Activated naive CD4-positive, alpha-beta T cell treated with anti-CD3 and anti-CD28 coated beads, Interleukin-2, amount 50 U/mL, for 16 hours (primary cell): ENCODE results near the gene MASP1.
A peak's percentile ranks its signal among the peaks of the same experiment; 100 is the strongest.

Experiments
- DNase-seq: peaks from one replicate; pipeline ENCODE4 v3.0.0-alpha.2; 2020

The MASP1 gene

GRCh38 chr3:187291512-187292132 is at the start of gene MASP1:
MASP1 (minus strand) TSS chr3:187291737; CDS start chr3:187291632, 105 bp downstream.
- no peak for DNase-seq

DNA sequence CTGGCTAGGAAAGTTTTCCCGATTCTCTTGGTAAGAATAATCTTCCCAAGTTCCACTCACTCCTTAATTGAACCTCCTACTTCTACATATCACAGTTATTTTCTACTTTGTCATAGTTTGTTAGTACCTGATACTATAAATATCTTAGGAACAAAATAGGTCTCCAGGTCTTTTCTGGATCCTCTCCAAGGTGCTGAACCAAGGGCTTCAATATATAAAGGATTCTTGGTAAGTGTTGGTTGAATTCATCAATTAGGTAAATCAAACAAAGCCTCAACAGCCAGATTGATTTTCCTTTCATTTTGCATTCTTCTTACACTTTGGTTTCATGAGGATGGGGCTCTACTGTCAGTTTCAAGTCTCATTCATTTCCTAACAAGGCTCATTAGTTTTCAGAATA is 49.0 kb upstream of the MASP1 start:
- no peak for DNase-seq

DNA sequence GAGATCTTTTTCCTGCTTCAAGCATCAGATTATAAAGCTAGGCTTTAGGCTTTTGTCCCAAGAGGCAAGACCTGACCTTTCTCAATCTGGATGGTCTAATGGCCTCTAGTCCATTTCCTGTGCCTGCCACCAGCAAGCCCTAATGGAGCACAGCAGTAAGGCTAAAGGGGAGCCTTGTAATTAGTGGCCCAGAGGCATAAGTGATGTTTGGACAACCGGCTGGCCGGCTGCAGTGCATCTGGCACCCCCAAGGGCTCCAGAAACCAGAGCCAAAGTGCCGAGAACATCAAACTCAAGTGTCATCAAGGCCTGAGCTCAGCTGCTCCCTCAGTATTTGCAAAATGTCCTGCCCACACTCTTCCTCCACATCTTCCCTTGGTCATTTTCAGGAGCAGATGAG is 44.8 kb upstream of the MASP1 start:
- no peak for DNase-seq

GRCh38 chr3:187334904-187335303 is 43.4 kb upstream of the MASP1 start:
- DNase-seq = no peak

DNA sequence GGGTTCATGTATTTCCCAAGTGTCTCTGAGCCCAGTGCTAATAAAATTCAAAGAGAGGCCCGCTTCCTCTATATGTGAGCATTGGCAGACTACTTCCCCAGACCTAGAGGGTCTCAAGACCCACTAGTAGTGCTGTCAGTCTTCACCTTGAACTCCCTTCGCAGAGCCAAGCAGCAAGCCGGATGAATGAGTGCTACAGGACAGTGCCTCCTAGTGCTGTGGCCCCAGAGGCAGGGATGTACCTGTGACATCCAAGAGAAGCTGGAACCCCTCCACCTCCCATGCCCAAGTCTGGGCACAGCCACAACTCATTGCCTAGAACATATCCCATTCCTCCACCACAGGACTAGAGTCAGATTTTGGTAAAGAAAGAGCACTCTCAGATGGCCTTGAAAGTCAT is 37.2 kb upstream of the MASP1 start:
- DNase-seq = no peak

DNA sequence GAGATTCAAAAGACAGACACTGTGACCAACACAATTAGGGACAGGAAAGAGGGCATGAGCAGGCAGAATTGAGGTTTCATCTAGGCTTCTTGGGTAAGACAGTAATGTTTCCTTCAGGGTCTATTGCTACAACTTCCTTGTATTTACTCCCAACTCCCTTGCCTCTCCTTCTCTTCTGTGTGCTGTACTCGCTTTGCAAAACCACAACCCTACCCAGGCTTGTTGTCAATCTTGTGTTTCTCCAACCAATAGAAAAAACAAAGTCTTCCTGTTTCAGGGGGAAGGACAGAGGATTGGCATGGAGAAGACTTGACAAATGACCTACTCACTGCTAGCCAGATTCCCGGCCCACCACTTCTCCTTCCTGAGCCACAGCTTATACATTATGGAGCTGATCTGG is 36.3 kb upstream of the MASP1 start:
- no peak for DNase-seq

DNA sequence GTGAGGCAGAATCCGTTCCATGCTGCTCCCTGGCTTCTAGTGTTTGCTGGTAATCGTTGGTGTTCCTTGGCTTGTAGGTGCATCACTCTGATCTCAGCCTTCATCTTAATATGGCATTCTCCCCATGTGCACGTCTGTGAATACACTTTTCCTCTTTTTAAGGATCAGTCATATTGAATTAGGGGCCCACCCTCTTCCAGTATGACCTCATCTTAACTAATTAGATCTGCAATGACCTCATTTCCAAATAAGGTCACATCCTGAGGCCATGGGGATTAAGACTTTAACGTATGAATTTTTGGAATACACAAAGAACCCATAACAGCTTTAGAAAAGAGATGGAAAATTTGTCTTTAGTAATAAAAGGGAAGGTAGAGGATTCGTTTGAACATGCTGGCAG is 34.1 kb upstream of the MASP1 start:
- no peak for DNase-seq

GRCh38 chr3:187323091-187323490 is 31.6 kb upstream of the MASP1 start:
- DNase-seq = no peak

DNA sequence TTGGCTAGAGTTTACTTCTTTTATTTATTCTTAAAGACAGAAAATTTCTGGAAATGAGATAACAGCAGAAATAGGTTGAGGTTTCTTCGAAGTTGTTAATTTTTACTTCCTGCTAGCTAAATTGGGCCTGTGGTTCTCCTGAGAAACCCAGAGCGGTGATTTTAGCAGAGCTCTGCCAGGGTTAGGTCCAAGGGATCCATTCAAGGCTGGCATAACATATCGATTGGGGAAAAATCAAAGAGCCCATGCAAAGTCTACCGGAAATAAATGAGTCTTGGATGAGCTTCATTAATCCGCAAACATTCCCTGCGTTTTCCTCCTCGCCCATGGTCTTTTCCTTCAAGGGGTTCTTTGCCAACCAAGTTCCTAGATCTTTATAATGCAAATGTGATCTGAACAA is 30.8 kb upstream of the MASP1 start:
- DNase-seq = no peak

DNA sequence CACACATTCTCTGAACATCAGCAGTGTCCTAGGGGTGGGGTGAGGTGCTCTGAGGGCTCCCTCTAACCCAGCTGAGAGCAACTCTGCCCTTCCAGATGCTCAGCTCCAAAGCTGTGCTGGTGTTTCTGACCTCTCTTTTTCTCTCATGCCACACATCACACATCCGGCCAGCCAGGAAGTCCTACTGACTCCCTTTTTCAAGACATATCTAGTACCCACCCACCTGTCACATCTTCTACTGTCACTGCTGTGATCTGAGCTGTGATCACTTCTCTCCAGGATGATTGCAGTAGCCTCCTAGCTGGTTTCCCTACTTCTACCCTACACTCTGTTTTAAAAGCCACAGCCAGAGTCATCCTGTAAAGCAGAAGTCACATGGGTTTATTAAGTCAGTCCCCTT is 30.2 kb upstream of the MASP1 start:
- DNase-seq = no peak

- peak; percentile 55 for DNase-seq
Observed at GRCh38 chr3:187319699-187320302, 28.3 kb upstream of the MASP1 start.

DNA sequence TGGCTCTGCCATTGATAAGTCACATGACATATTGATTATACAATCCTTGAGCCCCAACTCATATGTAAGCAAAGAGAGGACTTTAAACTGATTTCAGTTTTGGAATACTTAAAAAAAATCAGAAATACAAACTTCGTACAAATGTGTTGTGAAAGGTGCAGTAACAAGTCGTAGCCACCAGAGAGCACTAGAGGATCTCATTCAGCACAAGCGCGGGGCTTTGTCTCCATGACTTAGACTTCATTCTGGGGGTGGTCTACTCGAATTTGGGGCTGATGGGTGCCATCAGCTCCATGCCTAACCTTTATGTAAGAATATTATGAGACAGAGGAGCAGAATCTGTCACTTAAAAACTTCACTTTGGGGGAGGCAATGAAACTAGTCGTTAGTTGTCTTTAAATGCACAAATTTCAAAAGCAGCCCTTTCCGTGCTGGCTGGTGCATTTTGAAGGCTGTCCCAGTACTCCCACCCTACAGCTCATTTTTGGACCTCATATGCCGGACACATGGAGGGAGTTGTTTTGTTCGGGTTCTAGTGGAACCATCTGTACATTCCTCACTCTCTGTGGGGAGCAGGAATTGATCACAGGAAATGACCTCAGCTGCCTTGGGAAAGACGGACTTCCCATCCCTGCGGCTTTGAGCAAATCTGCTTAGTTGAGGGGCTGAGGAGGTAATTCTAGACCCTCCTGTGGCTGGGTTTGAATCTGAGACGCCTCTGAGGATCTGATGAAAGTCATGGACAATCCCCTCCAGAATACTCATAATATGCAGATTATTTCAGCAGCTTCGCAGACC is 27.5 kb upstream of the MASP1 start:
- peak; percentile 41 for DNase-seq

DNA sequence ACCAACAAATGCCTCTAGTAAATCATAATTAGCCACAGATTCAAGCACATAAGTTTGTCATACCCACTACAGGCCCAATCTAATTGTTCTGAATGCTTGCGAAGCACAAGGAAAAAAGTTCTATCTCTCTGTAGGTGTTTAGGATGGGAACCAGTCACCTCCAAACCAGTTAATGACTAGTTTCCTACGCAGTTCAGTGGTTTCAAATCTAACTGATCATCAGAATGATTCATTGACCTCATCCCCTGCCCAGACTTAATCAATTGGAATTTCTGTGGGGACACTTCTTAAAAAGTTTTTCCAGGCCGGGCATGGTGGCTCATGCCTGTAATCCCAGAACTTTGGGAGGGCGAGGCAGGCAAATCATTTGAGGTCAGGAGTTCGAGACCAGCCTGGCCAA is 24.3 kb upstream of the MASP1 start:
- DNase-seq = no peak

DNA sequence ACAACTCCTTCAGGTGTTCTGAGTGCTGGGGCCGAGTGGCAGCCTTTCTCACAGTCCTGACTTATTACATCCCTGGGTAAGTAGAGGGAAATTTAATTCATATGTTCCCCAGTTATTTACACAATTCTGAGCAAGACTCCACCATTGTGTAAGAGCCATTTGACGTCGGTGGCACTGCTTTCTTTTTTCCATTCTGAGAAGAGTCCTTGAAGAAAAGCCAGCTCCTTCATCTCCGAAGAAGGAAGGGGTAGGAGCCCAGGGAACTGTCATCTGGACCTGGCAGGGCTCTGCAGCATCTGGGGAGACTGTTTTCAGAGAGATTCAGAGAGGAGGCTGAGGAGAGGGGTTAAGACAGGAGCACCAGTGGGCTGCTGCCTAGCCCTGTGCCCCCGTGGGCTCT is 22.6 kb upstream of the MASP1 start:
- no peak for DNase-seq

- DNase-seq = no peak
Observed at GRCh38 chr3:187310954-187311470, 19.5 kb upstream of the MASP1 start.

GRCh38 chr3:187310226-187310625 is 18.7 kb upstream of the MASP1 start:
- no peak for DNase-seq

- DNase-seq = no peak
Observed at GRCh38 chr3:187305881-187306280, 14.3 kb upstream of the MASP1 start.

GRCh38 chr3:187299611-187300010 is 8.1 kb upstream of the MASP1 start:
- DNase-seq = no peak

- DNase-seq = no peak
Observed at GRCh38 chr3:187296911-187297310, 5.4 kb upstream of the MASP1 start.

DNA sequence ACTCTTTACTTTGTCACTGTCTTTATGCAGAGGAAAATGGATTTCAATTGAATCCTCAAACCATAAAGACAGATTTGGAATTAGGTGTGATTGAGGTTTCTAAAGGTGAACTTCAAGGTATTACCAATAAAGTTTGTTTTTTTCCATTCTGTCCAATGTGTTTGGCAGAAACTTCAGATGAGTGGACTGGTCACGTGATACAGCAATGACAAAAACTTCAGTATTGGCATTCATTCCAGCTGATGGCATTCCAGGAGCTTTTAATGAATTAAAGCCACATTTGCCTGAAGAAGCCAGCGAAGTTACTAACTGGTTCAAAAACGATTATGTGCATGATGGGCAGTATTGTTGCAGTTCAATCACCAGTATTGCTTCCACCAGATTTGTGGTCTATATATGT is 4.5 kb upstream of the MASP1 start:
- no peak for DNase-seq

DNA sequence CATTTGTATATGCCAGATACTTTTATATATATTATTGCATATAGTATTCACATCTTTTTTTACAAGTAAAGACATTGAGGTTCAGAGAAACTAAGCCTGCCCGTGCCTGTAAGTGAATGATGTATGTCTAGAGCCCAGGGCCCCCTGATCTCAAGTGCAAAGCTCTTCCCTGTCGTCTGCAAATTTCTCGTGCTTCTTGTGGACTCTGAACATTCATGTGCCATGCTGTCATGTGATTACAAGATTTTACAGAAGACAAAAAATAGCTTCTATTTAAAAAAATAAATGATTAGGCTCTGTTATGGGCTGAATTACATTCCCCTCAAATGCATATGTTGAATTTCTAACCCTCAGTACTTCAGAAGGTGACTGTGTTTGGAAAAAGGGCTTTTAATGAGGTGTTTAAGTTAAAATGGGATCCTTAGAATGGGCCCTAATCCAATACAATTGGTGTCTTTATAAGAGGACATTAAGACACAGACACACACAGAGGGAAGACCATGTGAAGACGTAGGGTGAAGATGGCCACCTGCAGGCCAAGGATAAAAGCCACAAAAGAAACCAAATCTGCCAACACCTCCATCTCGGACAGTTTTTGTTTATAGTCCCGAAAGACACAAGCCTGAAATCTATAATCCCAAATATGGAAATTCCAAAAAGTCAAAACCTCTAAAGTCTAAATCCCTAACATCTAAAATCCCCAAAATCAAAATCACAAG is 3.9 kb upstream of the MASP1 start:
- DNase-seq = no peak

DNA sequence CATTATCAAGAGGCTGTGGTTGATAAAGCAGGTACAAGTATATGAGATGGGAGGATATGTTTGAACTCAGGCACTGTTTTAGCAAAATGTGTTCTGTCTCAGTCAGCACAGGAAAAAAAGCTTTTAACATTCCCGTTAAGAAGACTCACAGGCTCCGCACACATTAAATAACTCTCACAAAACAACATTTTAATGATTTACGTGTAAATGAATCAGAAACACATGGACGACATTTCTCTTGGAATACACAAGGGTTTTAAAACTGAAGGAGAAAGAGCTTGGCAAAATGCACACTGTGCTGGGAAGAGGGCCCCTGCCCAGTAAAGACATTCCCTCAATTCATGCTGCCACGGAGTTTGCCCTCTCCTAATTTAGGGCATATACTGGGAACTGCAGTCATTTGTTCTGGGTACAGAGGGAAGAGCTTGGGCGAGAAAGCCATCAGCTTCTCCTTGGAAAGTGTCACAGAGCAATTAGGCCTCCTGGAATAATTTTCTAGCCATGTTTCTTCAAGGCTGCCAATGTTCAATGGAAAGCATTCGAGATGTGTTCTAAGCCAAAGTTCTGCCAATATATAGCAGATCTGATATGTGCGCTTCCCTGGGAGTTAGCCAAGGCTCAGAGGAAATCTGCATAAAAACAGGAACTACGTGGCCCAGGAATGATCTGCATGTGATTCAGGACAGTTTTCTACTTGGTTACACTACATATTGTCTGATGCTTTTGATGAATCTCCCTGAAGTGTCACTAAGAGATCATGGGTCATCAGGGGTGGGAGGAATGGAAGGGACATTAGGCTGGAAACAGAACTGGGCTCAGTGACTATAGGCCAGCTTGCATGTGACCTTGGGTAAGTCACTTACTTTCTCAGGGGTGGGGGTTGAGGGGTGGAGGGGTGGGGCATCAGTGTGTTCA is 2.2 kb upstream of the MASP1 start:
- no peak for DNase-seq
